Vagina (tissue), 2 donors: ENCODE data around the gene RESP18. TPM values are rescaled to one million over a fixed set of nuclear protein-coding genes. Genes with fewer than 3 reads are reported as not detected.

Experiments used
- DNase-seq, 2 donors: peaks; one replicate each; pipeline ENCODE4 v3.0.0-alpha.2; 2017; ENCODE audit errors: extremely low spot score in 2 of 2
- H3K27ac ChIP-seq: fragments of 200-600 bp; sonication (generic); one replicate; pipeline ENCODE4 v1.5.1; 2019
- H3K27me3 ChIP-seq: fragments of 200-600 bp; sonication (generic); one replicate; pipeline ENCODE4 v1.5.1; 2019
- H3K36me3 ChIP-seq, 2 donors: fragments of 200-600 bp; sonication (generic); one replicate each; pipeline ENCODE4 v1.5.1; 2017 to 2019
- H3K4me1 ChIP-seq: fragments of 200-600 bp; sonication (generic); one replicate; pipeline ENCODE4 v1.5.1; 2019
- H3K4me3 ChIP-seq, 2 donors: fragments of 200-600 bp; sonication (generic); 1 replicate in 1 of 2; 2 replicates in 1 of 2; pipeline ENCODE4 v1.5.1; 2016 to 2019
- H3K9me3 ChIP-seq: fragments of 200-600 bp; sonication (generic); one replicate; pipeline ENCODE4 v1.5.1; 2019
- POLR2A ChIP-seq, 2 donors: fragments of 450-650 bp; IDR thresholded peaks; one replicate each; pipeline ENCODE4 v1.6.1; 2017; ENCODE audit warnings: antibody characterized with exemption in 2 of 2, mild to moderate bottlenecking in 2 of 2, moderate library complexity in 2 of 2
- POLR2AphosphoS5 ChIP-seq, 2 donors: sonication (generic); formaldehyde crosslinking; IDR thresholded peaks; one replicate each; pipeline ENCODE4 v1.9.0; 2017; ENCODE audit warnings: antibody characterized with exemption in 2 of 2, mild to moderate bottlenecking in 2 of 2, low read depth in 1 of 2; ENCODE audit not compliant: insufficient read depth in 1 of 2
- intact Hi-C: fragments of 100-400 bp; cut with DNase I; formaldehyde crosslinking; loops from one replicate; pipeline ENCODE4 v1.15.1; 2023
- total RNA-seq: library from RNA; depleted of rRNA; stranded (reverse); fragments of >200 nt; gene quantifications from one replicate; pipeline ENCODE4 v1.2.3, GENCODE V29; 2016
- TF ChIP-seq, protein P1 (sequence below), 3 experiments: fragments of 450-650 bp in 2 of 3; fragments of 200-600 bp in 1 of 3; sonication (generic) in 1 of 3; IDR thresholded peaks; one replicate each; pipeline ENCODE4 v1.5.1; 2017 to 2019; ENCODE audit warnings: antibody characterized with exemption in 3 of 3, mild to moderate bottlenecking in 2 of 3, moderate library complexity in 2 of 3

Gene RESP18
- total RNA-seq, 1 donor from 2014 or later: not detected

DNA sequence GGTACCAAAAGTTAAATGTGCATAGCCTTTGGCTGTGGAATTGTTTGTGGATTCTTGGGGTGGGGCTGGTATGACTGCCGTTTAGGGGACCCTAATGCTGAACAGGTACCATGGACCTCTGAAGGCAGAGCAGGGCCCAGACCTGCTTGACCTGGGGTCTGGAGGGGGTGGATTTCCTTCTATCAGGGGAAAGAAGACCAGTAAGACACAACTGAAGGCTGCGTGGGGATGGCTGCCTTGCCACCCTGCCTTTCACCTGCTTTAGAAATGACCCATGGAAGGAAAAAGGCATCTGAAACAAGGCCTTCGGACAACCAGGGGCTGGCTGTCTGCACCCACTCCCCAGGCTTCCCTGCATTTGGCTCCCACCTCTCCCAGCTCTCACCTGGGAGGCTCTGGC lies 17.7 kb upstream of the RESP18 start:
- H3K36me3 ChIP-seq: no peaks in the 10 kb centered on the region
- no peaks in the 10 kb centered on the region for H3K9me3 ChIP-seq
- TF ChIP-seq POLR2AphosphoS5 (IDR thresholded peaks at IDR 0.05; ENCODE audit: insufficient read depth in 1 of 2, low read depth in 1 of 2): no peak
- no peak for TF ChIP-seq POLR2A (IDR thresholded peaks at IDR 0.05)
- TF ChIP-seq, protein P1, sequence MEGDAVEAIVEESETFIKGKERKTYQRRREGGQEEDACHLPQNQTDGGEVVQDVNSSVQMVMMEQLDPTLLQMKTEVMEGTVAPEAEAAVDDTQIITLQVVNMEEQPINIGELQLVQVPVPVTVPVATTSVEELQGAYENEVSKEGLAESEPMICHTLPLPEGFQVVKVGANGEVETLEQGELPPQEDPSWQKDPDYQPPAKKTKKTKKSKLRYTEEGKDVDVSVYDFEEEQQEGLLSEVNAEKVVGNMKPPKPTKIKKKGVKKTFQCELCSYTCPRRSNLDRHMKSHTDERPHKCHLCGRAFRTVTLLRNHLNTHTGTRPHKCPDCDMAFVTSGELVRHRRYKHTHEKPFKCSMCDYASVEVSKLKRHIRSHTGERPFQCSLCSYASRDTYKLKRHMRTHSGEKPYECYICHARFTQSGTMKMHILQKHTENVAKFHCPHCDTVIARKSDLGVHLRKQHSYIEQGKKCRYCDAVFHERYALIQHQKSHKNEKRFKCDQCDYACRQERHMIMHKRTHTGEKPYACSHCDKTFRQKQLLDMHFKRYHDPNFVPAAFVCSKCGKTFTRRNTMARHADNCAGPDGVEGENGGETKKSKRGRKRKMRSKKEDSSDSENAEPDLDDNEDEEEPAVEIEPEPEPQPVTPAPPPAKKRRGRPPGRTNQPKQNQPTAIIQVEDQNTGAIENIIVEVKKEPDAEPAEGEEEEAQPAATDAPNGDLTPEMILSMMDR (IDR thresholded peaks at IDR 0.05): no peak
- no peak for DNase-seq
- H3K27ac ChIP-seq: no peak overlapping the region
- no peaks in the 10 kb centered on the region for H3K27me3 ChIP-seq
- H3K4me3 ChIP-seq: no peak overlapping the region
- intact Hi-C loops: no loop called here
- H3K4me1 ChIP-seq: no peaks in the 10 kb centered on the region

DNA sequence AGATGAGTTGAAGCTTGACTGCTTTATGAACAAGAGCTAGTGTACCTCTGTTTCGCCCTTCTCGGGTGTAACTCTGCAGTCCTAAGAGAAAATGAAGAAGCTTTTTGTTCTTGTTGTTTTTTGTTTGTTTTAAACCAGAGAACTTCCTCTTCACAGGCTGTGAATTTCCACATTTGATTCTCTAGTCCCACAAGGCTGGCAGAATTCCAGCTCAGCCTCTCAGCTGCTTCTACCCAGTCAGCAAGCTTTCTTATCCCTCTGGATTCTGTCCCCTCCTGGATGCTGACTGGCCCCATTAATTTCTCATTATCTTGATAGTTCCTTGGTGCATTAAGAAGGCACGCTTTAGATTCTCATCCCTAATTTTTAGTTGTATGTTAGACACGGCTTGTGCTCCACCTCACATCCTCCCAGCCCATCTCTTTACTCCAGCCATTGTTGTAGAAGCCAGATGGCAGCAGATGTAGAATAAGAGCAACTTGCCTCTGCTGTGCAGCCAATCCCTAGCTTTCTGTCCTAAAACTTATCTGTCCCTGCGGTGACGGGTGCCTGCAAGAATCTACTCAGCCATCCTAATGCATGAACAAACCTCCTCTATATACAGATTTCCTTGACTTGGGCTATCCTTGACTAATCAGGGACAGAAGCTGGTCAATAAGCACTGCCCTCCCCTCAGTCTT lies 12.3 kb upstream of the RESP18 start:
- intact Hi-C loops: no loop called here
- Histone ChIP-seq H3K4me3 (no peak overlapping the region), H3K27ac (no peak overlapping the region), H3K36me3 (no peaks in the 10 kb centered on the region), H3K27me3 (no peaks in the 10 kb centered on the region), H3K4me1 (no peaks in the 10 kb centered on the region), H3K9me3 (no peaks in the 10 kb centered on the region)
- DNase-seq: no peak
- no peak for TF ChIP-seq POLR2AphosphoS5 (IDR thresholded peaks at IDR 0.05; ENCODE audit: insufficient read depth in 1 of 2, low read depth in 1 of 2)
- TF ChIP-seq, protein P1 (IDR thresholded peaks at IDR 0.05): no peak
- no peak for TF ChIP-seq POLR2A (IDR thresholded peaks at IDR 0.05)

DNA sequence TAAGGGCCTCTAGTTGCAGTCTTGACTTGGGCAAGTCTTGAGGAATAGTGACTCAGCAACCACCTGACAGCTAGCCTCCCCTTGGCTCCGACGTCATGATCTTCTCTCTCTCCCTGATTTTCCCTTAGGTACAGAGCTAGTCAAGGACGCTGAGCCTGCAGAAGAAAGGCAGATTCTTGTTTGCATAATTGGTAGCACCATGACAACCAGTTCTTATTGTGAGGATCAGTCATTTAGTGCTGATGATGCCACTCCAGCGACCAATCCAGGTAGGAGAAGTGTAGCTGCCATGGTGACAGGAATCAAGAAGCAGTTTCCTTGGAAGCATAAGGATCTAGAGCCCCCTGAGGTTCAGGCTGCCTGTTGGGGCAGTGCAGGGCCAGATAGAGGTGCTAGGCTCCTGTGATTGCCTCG lies 2.8 kb upstream of the RESP18 start:
- H3K9me3 ChIP-seq: no peaks in the 10 kb centered on the region
- no peak for DNase-seq
- H3K27me3 ChIP-seq: peaks cover 4% of the 10 kb centered on the region
- H3K4me3 ChIP-seq: no peak overlapping the region
- no peaks in the 10 kb centered on the region for H3K36me3 ChIP-seq
- intact Hi-C loops: no loop called here
- no peak overlapping the region for H3K27ac ChIP-seq
- no peaks in the 10 kb centered on the region for H3K4me1 ChIP-seq
- TF ChIP-seq, protein P1 (IDR thresholded peaks at IDR 0.05): no peak
- TF ChIP-seq POLR2A (IDR thresholded peaks at IDR 0.05) (no peak), POLR2AphosphoS5 (IDR thresholded peaks at IDR 0.05; ENCODE audit: insufficient read depth in 1 of 2, low read depth in 1 of 2) (no peak)

DNA sequence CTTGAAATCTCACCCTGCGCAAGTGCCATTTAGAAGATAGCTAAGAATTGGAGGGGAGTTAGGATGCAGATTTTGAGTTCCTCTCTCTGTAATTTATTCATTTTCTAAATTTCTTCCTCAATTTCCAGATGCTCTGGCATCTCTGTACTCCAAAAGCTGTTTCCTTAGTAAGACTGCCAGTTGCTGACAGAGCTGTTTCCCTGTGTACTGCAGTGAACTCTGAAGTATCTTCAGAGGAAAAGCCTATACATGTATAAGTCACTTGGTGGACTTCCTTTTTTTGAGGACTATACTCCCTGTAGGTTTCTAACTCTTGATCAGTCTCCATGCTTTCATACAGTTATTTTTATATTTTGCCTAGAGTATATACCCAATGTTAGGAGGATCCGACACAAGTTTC lies 1.5 kb upstream of the RESP18 start:
- intact Hi-C loops: no loop called here
- peaks cover 4% of the 10 kb centered on the region for H3K27me3 ChIP-seq
- DNase-seq: no peak
- H3K9me3 ChIP-seq: no peaks in the 10 kb centered on the region
- no peak overlapping the region for H3K27ac ChIP-seq
- H3K36me3 ChIP-seq: no peaks in the 10 kb centered on the region
- no peaks in the 10 kb centered on the region for H3K4me1 ChIP-seq
- TF ChIP-seq POLR2AphosphoS5 (IDR thresholded peaks at IDR 0.05; ENCODE audit: insufficient read depth in 1 of 2, low read depth in 1 of 2): no peak
- TF ChIP-seq, protein P1 (IDR thresholded peaks at IDR 0.05): no peak
- TF ChIP-seq POLR2A (IDR thresholded peaks at IDR 0.05): no peak
- H3K4me3 ChIP-seq: no peak overlapping the region

DNA sequence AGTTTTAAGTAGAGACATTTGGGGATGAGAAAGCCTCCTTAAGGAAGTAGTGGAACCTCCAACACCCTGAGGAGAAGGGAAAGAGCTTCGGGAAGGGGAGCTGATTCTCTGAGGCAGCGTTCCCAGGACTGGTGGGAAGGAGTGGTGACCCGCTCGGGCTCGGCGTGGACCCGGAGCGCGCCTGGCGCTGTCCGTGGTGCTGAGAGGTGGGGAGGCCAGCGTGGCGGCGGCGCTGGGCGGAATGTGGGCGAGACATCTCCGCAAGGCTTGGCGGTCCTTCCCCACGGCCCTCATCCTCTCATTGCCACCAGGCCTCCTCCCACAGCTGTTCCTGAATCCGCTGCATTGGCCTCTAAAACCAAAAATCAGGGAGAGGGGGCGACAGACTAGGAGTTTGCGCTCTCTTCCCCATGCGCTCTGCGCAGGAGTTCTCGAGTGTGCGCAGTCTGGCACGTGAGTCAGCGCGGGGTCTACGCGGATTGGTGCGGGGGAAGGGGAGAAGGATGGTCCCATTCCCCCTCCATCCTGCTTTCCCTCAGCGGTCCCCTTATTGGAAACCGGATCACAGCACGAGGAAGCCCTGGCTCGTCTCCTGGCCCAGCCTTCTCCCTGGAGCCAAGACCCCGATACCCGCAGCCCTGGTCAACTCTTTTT lies 857 bp downstream of the RESP18 start:
- Histone ChIP-seq H3K4me1 (no peaks in the 10 kb centered on the region), H3K36me3 (no peaks in the 10 kb centered on the region), H3K27me3 (peaks cover 4% of the 10 kb centered on the region), H3K9me3 (no peaks in the 10 kb centered on the region), H3K27ac (no peak overlapping the region), H3K4me3 (no peak overlapping the region)
- intact Hi-C loops: no loop called here
- no peak for DNase-seq
- TF ChIP-seq POLR2AphosphoS5 (IDR thresholded peaks at IDR 0.05; ENCODE audit: insufficient read depth in 1 of 2, low read depth in 1 of 2): no peak
- TF ChIP-seq, protein P1 (IDR thresholded peaks at IDR 0.05): no peak
